ENCODE results near the gene DLGAP4. TPM values are rescaled to one million over a fixed set of nuclear protein-coding genes. Genes with fewer than 3 reads are reported as not detected.

Gene DLGAP4
- total and polyA plus RNA-seq, 4 donors: 17.8 to 121 (median 70.7) TPM

- peaks cover 11% of the 10 kb centered on the region for H3K36me3 ChIP-seq (ENCODE audit: control insufficient read depth, insufficient read depth, low read length)
- H3K4me3 ChIP-seq (ENCODE audit: low read depth, low read length): no peak overlapping the region
- H3K9me3 ChIP-seq (ENCODE audit: control insufficient read depth, insufficient read depth, low read length): no peaks in the 10 kb centered on the region
- no peak overlapping the region for H3K27ac ChIP-seq (ENCODE audit: low read depth, low read length)
- H3K27me3 ChIP-seq (ENCODE audit: control insufficient read depth, insufficient read depth, low read length): no peaks in the 10 kb centered on the region
- 75% methylated on average over 2 of the region's 2 CpGs for WGBS (ENCODE audit: insufficient coverage)
- no peak for DNase-seq (ENCODE audit: low read depth in 4 of 6, low spot score in 6 of 6)
- H3K4me1 ChIP-seq (ENCODE audit: control insufficient read depth, insufficient read depth, low read length): peaks cover 4% of the 10 kb centered on the region
Measured at GRCh38 chr20:36390269-36390668, 84.1 kb downstream of the DLGAP4 start.

GRCh38 chr20:36390719-36391415 lies 84.7 kb downstream of the DLGAP4 start:
- no peaks in the 10 kb centered on the region for H3K9me3 ChIP-seq (ENCODE audit: control insufficient read depth, insufficient read depth, low read length)
- no peak for DNase-seq (ENCODE audit: low read depth in 4 of 6, low spot score in 6 of 6)
- no peak overlapping the region for H3K4me3 ChIP-seq (ENCODE audit: low read depth, low read length)
- H3K27ac ChIP-seq (ENCODE audit: low read depth, low read length): no peak overlapping the region
- H3K27me3 ChIP-seq (ENCODE audit: control insufficient read depth, insufficient read depth, low read length): no peaks in the 10 kb centered on the region
- 62% methylated on average over 4 of the region's 6 CpGs for WGBS (ENCODE audit: insufficient coverage)
- peaks cover 7% of the 10 kb centered on the region for H3K36me3 ChIP-seq (ENCODE audit: control insufficient read depth, insufficient read depth, low read length)
- H3K4me1 ChIP-seq (ENCODE audit: control insufficient read depth, insufficient read depth, low read length): peaks cover 4% of the 10 kb centered on the region

GRCh38 chr20:36391456-36391855 lies 85.3 kb downstream of the DLGAP4 start:
- peaks cover 4% of the 10 kb centered on the region for H3K4me1 ChIP-seq (ENCODE audit: control insufficient read depth, insufficient read depth, low read length)
- DNase-seq (ENCODE audit: low read depth in 4 of 6, low spot score in 6 of 6): no peak
- no peak overlapping the region for H3K27ac ChIP-seq (ENCODE audit: low read depth, low read length)
- H3K36me3 ChIP-seq (ENCODE audit: control insufficient read depth, insufficient read depth, low read length): peaks cover 11% of the 10 kb centered on the region
- no peaks in the 10 kb centered on the region for H3K27me3 ChIP-seq (ENCODE audit: control insufficient read depth, insufficient read depth, low read length)
- WGBS (ENCODE audit: insufficient coverage): 24% methylated on average over 4 of the region's 5 CpGs
- no peak overlapping the region for H3K4me3 ChIP-seq (ENCODE audit: low read depth, low read length)
- no peaks in the 10 kb centered on the region for H3K9me3 ChIP-seq (ENCODE audit: control insufficient read depth, insufficient read depth, low read length)

GRCh38 chr20:36391955-36392354 lies 85.8 kb downstream of the DLGAP4 start:
- Histone ChIP-seq H3K36me3 (ENCODE audit: control insufficient read depth, insufficient read depth, low read length) (peaks cover 11% of the 10 kb centered on the region), H3K27ac (ENCODE audit: low read depth, low read length) (no peak overlapping the region), H3K9me3 (ENCODE audit: control insufficient read depth, insufficient read depth, low read length) (no peaks in the 10 kb centered on the region), H3K27me3 (ENCODE audit: control insufficient read depth, insufficient read depth, low read length) (no peaks in the 10 kb centered on the region), H3K4me3 (ENCODE audit: low read depth, low read length) (no peak overlapping the region), H3K4me1 (ENCODE audit: control insufficient read depth, insufficient read depth, low read length) (peaks cover 4% of the 10 kb centered on the region)
- no peak for DNase-seq (ENCODE audit: low read depth in 4 of 6, low spot score in 6 of 6)
- 61% methylated on average over 5 of the region's 5 CpGs for WGBS (ENCODE audit: insufficient coverage)

- H3K9me3 ChIP-seq (ENCODE audit: control insufficient read depth, insufficient read depth, low read length): no peaks in the 10 kb centered on the region
- WGBS (ENCODE audit: insufficient coverage): 92% methylated on average over 2 of the region's 3 CpGs
- no peak overlapping the region for H3K27ac ChIP-seq (ENCODE audit: low read depth, low read length)
Measured at GRCh38 chr20:36392989-36393388, 86.8 kb downstream of the DLGAP4 start.

GRCh38 chr20:36394340-36394965 lies 88.3 kb downstream of the DLGAP4 start:
- Histone ChIP-seq H3K9me3 (ENCODE audit: control insufficient read depth, insufficient read depth, low read length) (no peaks in the 10 kb centered on the region), H3K36me3 (ENCODE audit: control insufficient read depth, insufficient read depth, low read length) (peaks cover 11% of the 10 kb centered on the region), H3K4me1 (ENCODE audit: control insufficient read depth, insufficient read depth, low read length) (peaks cover 7% of the 10 kb centered on the region), H3K27ac (ENCODE audit: low read depth, low read length) (no peak overlapping the region), H3K27me3 (ENCODE audit: control insufficient read depth, insufficient read depth, low read length) (no peaks in the 10 kb centered on the region), H3K4me3 (ENCODE audit: low read depth, low read length) (no peak overlapping the region)
- WGBS (ENCODE audit: insufficient coverage): 57% methylated on average over 15 of the region's 20 CpGs
- DNase-seq (ENCODE audit: low read depth in 4 of 6, low spot score in 6 of 6): no peak

More at GRCh38 chr20:36392989-36393388, 86.8 kb downstream of the DLGAP4 start:
- no peaks in the 10 kb centered on the region for H3K27me3 ChIP-seq (ENCODE audit: control insufficient read depth, insufficient read depth, low read length)
- H3K4me1 ChIP-seq (ENCODE audit: control insufficient read depth, insufficient read depth, low read length): peaks cover 4% of the 10 kb centered on the region
- no peak for DNase-seq (ENCODE audit: low read depth in 4 of 6, low spot score in 6 of 6)
- H3K36me3 ChIP-seq (ENCODE audit: control insufficient read depth, insufficient read depth, low read length): peaks cover 11% of the 10 kb centered on the region
- H3K4me3 ChIP-seq (ENCODE audit: low read depth, low read length): no peak overlapping the region

GRCh38 chr20:36396340-36396739 lies 90.2 kb downstream of the DLGAP4 start:
- Histone ChIP-seq H3K9me3 (ENCODE audit: control insufficient read depth, insufficient read depth, low read length) (no peaks in the 10 kb centered on the region), H3K4me1 (ENCODE audit: control insufficient read depth, insufficient read depth, low read length) (peaks cover 12% of the 10 kb centered on the region), H3K27me3 (ENCODE audit: control insufficient read depth, insufficient read depth, low read length) (no peaks in the 10 kb centered on the region), H3K27ac (ENCODE audit: low read depth, low read length) (no peak overlapping the region), H3K4me3 (ENCODE audit: low read depth, low read length) (no peak overlapping the region), H3K36me3 (ENCODE audit: control insufficient read depth, insufficient read depth, low read length) (peaks cover 11% of the 10 kb centered on the region)
- WGBS (ENCODE audit: insufficient coverage): 71% methylated on average over 3 of the region's 6 CpGs
- DNase-seq (ENCODE audit: low read depth in 4 of 6, low spot score in 6 of 6): no peak

GRCh38 chr20:36396847-36397630 lies 90.9 kb downstream of the DLGAP4 start:
- 90% methylated on average over 3 of the region's 8 CpGs for WGBS (ENCODE audit: insufficient coverage)
- Histone ChIP-seq H3K4me1 (ENCODE audit: control insufficient read depth, insufficient read depth, low read length) (peaks cover 15% of the 10 kb centered on the region), H3K27me3 (ENCODE audit: control insufficient read depth, insufficient read depth, low read length) (no peaks in the 10 kb centered on the region)

GRCh38 chr20:36398515-36398914 lies 92.4 kb downstream of the DLGAP4 start:
- H3K27ac ChIP-seq (ENCODE audit: low read depth, low read length): no peak overlapping the region
- H3K36me3 ChIP-seq (ENCODE audit: control insufficient read depth, insufficient read depth, low read length): peaks cover 11% of the 10 kb centered on the region
- 90% methylated on average over 2 of the region's 3 CpGs for WGBS (ENCODE audit: insufficient coverage)
- DNase-seq (ENCODE audit: low read depth in 4 of 6, low spot score in 6 of 6): no peak
- H3K4me1 ChIP-seq (ENCODE audit: control insufficient read depth, insufficient read depth, low read length): peaks cover 15% of the 10 kb centered on the region
- H3K27me3 ChIP-seq (ENCODE audit: control insufficient read depth, insufficient read depth, low read length): no peaks in the 10 kb centered on the region
- no peak overlapping the region for H3K4me3 ChIP-seq (ENCODE audit: low read depth, low read length)
- no peaks in the 10 kb centered on the region for H3K9me3 ChIP-seq (ENCODE audit: control insufficient read depth, insufficient read depth, low read length)

More at GRCh38 chr20:36396847-36397630, 90.9 kb downstream of the DLGAP4 start:
- Histone ChIP-seq H3K27ac (ENCODE audit: low read depth, low read length) (no peak overlapping the region), H3K36me3 (ENCODE audit: control insufficient read depth, insufficient read depth, low read length) (peaks cover 11% of the 10 kb centered on the region), H3K4me3 (ENCODE audit: low read depth, low read length) (no peak overlapping the region), H3K9me3 (ENCODE audit: control insufficient read depth, insufficient read depth, low read length) (no peaks in the 10 kb centered on the region)
- no peak for DNase-seq (ENCODE audit: low read depth in 4 of 6, low spot score in 6 of 6)
